ENCODE measurements around the gene MAN2A1. TPM values are rescaled to one million over a fixed set of nuclear protein-coding genes. Genes with fewer than 3 reads are reported as not detected.
"Not testable (repeated sequence)": the region's sequence is repeated elsewhere in the genome, so short reads cannot be mapped to it uniquely, and the experiment has no call there.

Gene MAN2A1
- polyA plus RNA-seq, 3 donors: 17.0 to 23.0 (median 20.1) TPM

DNA sequence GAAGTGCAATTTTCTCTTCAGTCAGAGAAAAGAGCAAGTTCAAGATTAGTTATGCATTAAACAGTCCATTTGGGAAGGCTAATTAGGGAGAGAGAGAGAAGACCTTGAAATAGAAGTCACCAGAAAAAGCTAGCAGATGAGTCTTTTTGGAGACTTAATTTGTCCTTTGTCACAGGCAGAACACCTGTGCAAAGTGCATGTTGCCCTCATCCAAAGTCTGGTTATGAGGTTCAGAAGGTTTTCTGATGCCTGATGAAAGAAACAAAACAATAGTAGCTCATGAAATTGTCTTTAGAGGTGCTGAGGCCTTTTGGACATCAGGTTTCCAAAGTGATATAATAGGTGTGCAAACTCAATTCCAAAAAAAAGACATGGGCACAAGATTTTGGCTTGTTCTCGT is 199.3 kb downstream of the MAN2A1 start:
- WGBS (ENCODE audit: insufficient coverage): 71% methylated on average over 1 of the region's 1 CpG
- DNase-seq: no peak

DNA sequence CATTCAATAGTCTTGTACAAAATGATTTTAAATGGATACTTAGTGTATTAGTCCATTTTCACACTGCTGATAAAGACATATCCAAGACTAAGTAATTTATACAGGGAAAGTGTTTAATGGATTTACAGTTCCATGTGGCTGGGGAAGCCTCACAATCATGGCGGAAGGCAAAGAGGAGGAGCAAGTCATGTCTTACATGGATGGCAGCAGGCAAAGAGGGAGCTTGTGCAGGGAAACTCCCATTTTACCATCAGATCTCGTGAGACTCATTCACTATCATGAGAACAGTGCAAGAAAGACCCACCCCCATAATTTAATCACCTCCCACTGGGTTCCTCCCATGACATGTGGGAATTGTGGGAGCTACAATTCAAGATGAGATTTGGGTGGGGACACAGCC is 203.5 kb downstream of the MAN2A1 start:
- H3K9me3 ChIP-seq (replicated peaks in 1 of 2; ENCODE audit: control insufficient read depth in 1 of 2, insufficient read depth in 1 of 2, low read length in 2 of 2); H3K4me1 Mint-ChIP-seq; H3K79me2 ChIP-seq (ENCODE audit: insufficient read depth, low read length); H3K9ac ChIP-seq (ENCODE audit: insufficient read depth, low read length, poor library complexity, severe bottlenecking); H3K4me3 Mint-ChIP-seq; H3K9me3 Mint-ChIP-seq; H3K27ac ChIP-seq (ENCODE audit: low read depth in 1 of 2, low read length in 2 of 2); H3K4me3 ChIP-seq (replicated peaks in 1 of 3; ENCODE audit: low read depth in 2 of 3, low read length in 3 of 3); H3K4me1 ChIP-seq (ENCODE audit: control insufficient read depth in 1 of 2, insufficient read depth in 2 of 2, low read length in 2 of 2); H3K27ac Mint-ChIP-seq; DNase-seq; H4K20me1 ChIP-seq (ENCODE audit: insufficient read depth, low read length); H3K27me3 ChIP-seq (ENCODE audit: control insufficient read depth in 2 of 2, insufficient read depth in 2 of 2, low read length in 2 of 2); H3K4me2 ChIP-seq (replicated peaks; ENCODE audit: extremely low read depth, low read length, poor library complexity, severe bottlenecking); intact Hi-C loops (cut with micrococcal nuclease); H3K36me3 ChIP-seq (replicated peaks in 1 of 2; ENCODE audit: control insufficient read depth in 1 of 2, insufficient read depth in 2 of 2, low read length in 2 of 2); H3K27me3 Mint-ChIP-seq (ENCODE audit: low read depth in 3 of 3); H2AFZ ChIP-seq (ENCODE audit: insufficient read depth, low read depth, low read length, poor library complexity, severe bottlenecking); H3K36me3 Mint-ChIP-seq: not testable (repeated sequence)
- no CpG with 5 or more reads among the region's 2 CpGs for WGBS (ENCODE audit: insufficient coverage)

More for the DNA sequence above, 199.3 kb downstream of the MAN2A1 start:
- H3K27ac ChIP-seq (ENCODE audit: low read depth in 1 of 2, low read length in 2 of 2): no peak overlapping the region
- Mint-ChIP-seq H3K36me3 (no peaks in the 10 kb centered on the region), H3K4me1 (no peaks in the 10 kb centered on the region), H3K9me3 (peaks cover 6 to 19% (median 11%) of the 10 kb centered on the region in 7 donors), H3K27ac (no peak overlapping the region), H3K27me3 (ENCODE audit: low read depth in 3 of 3) (no peaks in the 10 kb centered on the region), H3K4me3 (no peak overlapping the region)
- H3K9ac ChIP-seq (ENCODE audit: insufficient read depth, low read length, poor library complexity, severe bottlenecking): no peak overlapping the region
- no peaks in the 10 kb centered on the region for H3K79me2 ChIP-seq (ENCODE audit: insufficient read depth, low read length)
- H3K36me3 ChIP-seq (replicated peaks in 1 of 2; ENCODE audit: control insufficient read depth in 1 of 2, insufficient read depth in 2 of 2, low read length in 2 of 2): no peaks in the 10 kb centered on the region
- H3K9me3 ChIP-seq (replicated peaks in 1 of 2; ENCODE audit: control insufficient read depth in 1 of 2, insufficient read depth in 1 of 2, low read length in 2 of 2): peaks cover 0 to 20% of the 10 kb centered on the region in 2 donors
- H3K27me3 ChIP-seq (ENCODE audit: control insufficient read depth in 2 of 2, insufficient read depth in 2 of 2, low read length in 2 of 2): no peaks in the 10 kb centered on the region
- H3K4me3 ChIP-seq (replicated peaks in 1 of 3; ENCODE audit: low read depth in 2 of 3, low read length in 3 of 3): no peak overlapping the region
- TF ChIP-seq, protein P1, sequence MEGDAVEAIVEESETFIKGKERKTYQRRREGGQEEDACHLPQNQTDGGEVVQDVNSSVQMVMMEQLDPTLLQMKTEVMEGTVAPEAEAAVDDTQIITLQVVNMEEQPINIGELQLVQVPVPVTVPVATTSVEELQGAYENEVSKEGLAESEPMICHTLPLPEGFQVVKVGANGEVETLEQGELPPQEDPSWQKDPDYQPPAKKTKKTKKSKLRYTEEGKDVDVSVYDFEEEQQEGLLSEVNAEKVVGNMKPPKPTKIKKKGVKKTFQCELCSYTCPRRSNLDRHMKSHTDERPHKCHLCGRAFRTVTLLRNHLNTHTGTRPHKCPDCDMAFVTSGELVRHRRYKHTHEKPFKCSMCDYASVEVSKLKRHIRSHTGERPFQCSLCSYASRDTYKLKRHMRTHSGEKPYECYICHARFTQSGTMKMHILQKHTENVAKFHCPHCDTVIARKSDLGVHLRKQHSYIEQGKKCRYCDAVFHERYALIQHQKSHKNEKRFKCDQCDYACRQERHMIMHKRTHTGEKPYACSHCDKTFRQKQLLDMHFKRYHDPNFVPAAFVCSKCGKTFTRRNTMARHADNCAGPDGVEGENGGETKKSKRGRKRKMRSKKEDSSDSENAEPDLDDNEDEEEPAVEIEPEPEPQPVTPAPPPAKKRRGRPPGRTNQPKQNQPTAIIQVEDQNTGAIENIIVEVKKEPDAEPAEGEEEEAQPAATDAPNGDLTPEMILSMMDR (IDR thresholded peaks at IDR 0.05): no peak
- H3K4me2 ChIP-seq (replicated peaks; ENCODE audit: extremely low read depth, low read length, poor library complexity, severe bottlenecking): no peak overlapping the region
- H3K4me1 ChIP-seq (ENCODE audit: control insufficient read depth in 1 of 2, insufficient read depth in 2 of 2, low read length in 2 of 2): no peaks in the 10 kb centered on the region
- intact Hi-C loops (cut with micrococcal nuclease): no loop called here
- no peaks in the 10 kb centered on the region for H4K20me1 ChIP-seq (ENCODE audit: insufficient read depth, low read length)
- no peak overlapping the region for H2AFZ ChIP-seq (ENCODE audit: insufficient read depth, low read depth, low read length, poor library complexity, severe bottlenecking)
